Islet of Langerhans (tissue), 1 donor: Measurements from ENCODE around the gene APAF1.

Source experiments
- FAIRE-seq: peaks from one replicate; lab custom pipeline; 2011; peaks lifted over from hg19 to GRCh38; lab: Jason Lieb, UNC

The APAF1 gene

DNA sequence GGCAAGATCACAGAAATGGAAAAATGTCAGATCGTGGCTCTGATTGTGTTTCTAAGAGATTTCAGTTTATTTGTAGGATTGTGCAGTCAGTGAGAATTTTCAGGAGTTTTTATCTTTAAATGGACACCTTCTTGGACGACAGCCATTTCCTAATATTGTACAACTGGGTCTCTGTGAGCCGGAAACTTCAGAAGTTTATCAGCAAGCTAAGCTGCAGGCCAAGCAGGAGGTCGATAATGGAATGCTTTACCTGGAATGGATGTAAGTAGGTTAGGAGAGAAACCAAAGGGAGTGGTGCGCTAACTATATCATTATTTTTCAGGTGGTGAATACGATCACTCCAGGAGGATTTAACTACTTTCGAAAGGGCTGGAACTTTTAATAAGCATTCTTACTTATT lies 26.4 kb downstream of the APAF1 start:
- no peak for FAIRE-seq

DNA sequence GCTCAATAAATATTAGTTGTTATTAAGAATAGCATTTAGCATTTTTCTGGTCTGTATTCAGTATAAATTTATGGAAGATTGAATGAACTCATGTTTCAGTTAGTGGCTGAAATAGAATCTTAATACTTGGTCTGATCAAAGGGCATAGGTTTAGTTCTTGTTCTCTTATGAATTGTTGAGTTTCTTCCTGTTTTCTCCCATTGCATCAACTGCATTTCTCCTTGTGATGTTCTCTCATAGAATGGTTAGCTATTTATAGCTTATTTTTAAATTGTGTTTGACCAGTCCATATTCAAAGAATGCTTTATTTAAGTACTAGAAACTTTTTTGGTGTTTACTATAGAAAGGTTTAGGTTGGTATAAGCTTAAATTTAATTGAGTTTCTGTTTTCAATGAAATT lies 29.8 kb downstream of the APAF1 start:
- no peak for FAIRE-seq

GRCh38 chr12:98678236-98678945 lies 33.3 kb downstream of the APAF1 start:
- FAIRE-seq, result no peak

DNA sequence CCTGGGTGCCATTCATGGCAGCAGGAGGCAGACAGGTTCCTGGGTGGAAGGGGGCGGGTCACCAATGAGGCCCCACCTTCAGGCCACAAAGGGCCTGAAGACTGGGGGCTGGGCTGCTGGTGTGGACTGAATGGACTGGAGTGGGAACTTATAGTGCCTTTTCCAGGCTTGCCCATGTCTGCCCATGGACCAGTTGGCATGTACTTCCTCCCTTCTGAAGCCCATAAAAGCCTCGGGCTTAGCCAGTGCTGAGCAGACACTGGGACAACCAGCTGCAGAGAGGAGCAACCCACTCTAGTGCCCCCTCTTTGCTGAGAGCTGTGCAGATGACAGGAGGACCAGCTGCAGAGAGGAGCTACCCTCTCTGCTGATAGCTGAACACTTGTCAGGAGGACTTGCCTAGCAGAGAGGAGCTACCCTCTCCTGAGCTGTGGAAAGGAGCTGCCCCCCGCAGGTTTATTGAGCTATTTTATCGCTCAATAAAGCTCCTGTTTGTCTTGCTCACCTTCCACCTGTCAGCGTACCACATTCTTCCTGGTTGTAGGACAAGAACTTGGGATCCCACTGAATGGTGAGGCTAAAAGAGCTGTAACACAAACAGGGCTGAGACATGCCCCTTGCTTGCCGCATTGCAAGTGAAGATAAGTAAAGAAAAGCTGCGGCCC lies 34.0 kb downstream of the APAF1 start:
- FAIRE-seq, result no peak

DNA sequence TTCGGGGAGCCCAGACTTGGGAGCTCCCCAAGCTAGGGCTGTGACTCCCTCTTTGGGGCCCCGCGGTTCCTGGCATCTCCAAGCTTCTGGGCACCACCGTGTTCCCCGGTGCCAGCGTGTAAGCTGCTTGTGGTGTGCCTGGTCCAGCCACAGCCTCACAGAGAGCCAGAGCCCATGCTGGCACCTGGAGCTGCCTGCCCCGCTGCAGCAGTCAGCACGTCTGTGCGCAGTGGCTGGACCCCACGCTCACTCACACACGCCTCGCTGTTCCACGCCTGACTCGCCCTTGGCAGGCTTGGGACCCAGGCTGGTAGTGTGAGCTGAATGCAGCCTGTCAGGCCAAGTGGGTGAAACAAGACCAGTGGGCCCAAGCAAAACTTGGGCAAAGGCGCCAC lies 34.5 kb downstream of the APAF1 start:
- FAIRE-seq, result no peak

DNA sequence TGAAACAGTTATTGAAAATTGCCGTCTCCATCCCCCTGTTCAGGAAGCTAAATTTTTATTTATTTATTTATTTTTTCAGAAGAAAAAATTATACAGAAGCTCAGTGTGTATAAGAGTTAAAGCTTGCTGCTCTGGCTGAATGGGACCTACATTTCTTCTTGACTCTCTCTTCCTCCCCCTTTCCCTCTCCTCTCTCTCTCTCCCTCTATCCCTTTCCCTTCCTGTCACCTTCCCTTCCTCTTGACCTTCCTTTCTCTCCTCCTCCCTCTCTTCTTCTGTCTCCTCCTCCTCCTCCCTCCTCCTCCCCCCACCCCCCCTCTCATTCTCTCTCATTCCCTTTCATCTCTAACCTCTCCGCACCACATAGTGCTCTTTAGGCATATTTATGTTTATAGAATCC lies 39.1 kb downstream of the APAF1 start:
- no peak for FAIRE-seq

GRCh38 chr12:98686603-98687002 lies 41.5 kb downstream of the APAF1 start:
- no peak for FAIRE-seq

DNA sequence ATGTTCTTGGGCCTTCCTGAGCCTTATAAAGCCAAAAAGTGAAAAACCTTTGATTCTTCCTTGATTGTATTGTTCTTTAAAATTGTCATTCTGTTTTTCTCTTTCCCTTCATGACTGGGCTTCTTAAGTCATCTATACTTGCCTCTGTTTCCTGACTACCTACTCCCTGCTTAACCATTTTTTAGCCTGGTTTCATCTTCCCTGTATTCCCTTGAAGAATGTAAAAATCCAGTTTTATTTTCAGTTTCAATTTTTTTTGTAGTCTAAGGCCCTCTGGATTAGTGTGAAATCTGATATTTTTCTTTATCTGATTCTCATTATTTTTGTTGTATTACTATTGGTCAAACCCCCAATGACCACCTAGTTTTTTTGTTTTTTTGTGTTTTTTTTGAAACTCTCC lies 46.3 kb downstream of the APAF1 start:
- peak; percentile 74 for FAIRE-seq

GRCh38 chr12:98696036-98696646 lies 51.1 kb downstream of the APAF1 start:
- FAIRE-seq, result no peak

DNA sequence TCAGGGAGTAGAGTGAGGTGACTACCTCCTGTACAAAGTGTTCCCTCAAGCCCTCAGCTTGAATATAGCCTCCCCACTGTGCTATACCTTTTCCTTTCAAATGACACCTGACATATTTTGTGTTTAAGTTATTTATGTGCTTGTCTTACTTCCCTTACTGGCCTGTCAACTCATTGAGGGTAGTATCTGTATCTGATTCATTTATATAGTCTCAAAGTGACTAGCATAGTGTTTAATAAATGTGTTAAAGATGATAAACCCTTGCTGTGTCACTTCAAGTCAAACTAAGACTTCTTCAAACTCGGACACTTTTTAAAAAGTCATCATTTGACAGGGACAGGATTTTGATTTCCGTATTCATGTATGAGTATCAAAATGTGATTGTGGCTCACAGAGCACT lies 52.1 kb downstream of the APAF1 start:
- FAIRE-seq, result no peak

DNA sequence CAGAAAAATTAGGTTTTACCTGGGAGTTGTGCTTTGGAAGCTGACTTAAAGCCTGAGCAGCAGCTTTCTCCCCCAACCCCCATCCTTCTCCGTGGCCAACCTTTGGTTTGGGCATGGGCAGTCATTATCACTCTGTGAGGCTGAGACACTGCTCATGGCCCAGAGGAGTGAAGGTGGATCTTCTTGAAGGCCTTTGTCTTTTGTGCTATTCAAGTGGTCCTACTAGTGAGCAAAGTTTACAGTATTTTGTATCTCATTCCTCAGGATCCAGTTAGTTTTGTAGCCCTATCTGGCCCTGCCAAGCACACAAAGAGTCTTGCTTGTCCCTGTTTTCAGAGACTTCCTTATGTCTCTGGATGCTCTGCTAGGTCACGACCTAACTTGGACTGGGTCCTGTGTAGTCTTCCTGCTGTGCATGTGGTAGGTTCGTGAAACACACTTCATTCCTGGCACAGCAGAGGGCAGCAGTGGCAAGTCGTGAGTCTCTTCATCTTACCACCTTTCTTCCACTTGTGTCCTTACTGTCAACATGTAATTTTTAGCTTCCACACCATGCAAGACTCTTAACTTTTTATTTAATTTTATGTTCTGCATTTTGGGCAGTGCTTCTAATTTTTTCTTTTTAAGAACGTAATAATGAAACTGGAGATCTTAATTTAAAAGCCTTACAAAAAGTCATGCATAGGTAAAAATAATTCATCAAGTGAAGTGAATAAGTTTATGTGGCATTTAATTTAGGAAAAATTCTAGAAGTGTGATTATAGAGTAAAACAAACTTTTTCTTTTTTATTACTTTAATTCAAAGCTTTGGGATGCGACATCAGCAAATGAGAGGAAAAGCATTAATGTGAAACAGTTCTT lies 53.7 kb downstream of the APAF1 start:
- peak; percentile 93 for FAIRE-seq

GRCh38 chr12:98699586-98699985 lies 54.5 kb downstream of the APAF1 start:
- no peak for FAIRE-seq

GRCh38 chr12:98701166-98701565 lies 56.1 kb downstream of the APAF1 start:
- no peak for FAIRE-seq

- no peak for FAIRE-seq
Observed at GRCh38 chr12:98709022-98709421, 63.9 kb downstream of the APAF1 start.

- no peak for FAIRE-seq
Observed at GRCh38 chr12:98714426-98714825, 69.3 kb downstream of the APAF1 start.

DNA sequence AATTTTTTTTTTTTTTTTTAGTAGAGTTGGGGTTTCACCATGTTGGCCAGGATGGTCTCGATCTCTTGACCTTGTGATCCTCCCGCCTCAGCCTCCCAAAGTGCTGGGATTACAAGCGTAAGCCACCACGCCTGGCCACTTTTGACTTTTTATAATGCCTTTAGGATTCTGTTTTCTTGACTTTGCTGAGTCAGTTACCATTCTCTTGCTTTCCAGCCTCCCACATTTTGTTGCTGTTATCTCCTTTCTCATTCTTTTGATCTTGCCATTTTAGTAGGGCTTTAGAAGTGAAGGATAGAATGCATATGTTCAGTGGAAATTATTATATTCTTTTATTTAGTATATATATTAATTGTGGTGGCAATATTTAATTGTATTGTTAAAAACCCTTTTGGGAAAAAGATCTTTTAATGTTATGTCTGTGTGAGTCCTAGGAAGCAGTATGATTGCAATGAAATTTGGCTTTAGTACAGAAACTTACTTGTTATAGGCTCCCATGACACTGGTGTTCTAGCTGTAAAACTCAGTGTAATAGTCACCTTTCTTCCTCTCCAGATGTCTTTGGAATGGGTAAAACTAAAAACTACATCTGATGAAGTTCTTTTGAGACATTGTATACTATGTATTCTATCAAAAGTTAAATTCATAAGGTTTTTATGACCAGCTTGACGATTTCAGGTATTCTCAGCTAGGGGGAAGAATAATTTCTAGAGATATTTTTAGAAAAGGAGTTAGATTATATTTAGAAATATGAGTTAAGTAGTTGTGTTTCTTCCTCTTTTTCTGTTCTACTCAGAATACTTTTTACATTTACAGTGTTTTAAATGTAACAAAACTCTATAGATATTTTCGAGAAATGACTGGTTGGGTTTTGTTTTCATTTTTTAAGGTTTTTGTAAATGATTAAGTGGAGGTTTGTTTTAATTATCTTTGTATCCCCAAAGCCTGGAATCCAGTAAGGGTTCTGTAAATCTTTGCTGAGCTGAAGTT lies 74.7 kb downstream of the APAF1 start:
- FAIRE-seq, result no peak

DNA sequence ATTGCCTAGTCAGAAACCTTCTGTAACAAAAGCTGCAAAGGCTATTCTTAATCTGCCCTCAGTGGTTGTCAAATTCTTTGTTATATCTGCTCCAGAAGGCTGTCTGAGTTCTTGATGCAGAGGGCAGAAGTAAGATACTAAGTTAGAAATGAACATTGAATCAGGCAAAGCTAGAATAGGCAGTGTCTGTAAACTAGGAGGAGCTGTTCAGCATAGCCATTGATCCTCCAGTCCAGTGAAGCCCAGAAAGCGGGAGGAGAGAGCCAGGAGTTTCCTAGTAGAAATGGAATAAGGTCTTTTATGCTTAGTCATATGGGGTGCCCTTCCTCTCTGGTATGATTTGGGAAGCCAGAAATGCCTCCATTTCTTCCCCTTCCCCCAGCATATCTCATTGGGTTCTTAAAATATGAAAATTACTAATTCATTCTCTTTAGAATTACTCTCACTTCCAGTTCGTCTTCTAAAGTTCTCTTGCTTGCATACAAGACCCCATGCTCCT lies 76.2 kb downstream of the APAF1 start:
- FAIRE-seq, result no peak

GRCh38 chr12:98724384-98725155 lies 79.5 kb downstream of the APAF1 start:
- no peak for FAIRE-seq

GRCh38 chr12:98725476-98726247 lies 80.6 kb downstream of the APAF1 start:
- no peak for FAIRE-seq

- FAIRE-seq, result no peak
Observed at GRCh38 chr12:98727196-98727595, 82.1 kb downstream of the APAF1 start.
